Activated T-helper 1 cell treated with anti-CD3 and anti-CD28 coated beads, Interleukin-12 subunit alpha, Interleukin-12 subunit beta, Interleukin-2, Interleukin-4 antibody, amounts not matched to agents 30 ng/mL and 10 ng/mL and 1 ng/mL, durations not matched to agents 14 hours and 24 hours and 36 hours (primary cell): ENCODE data around the gene GRK4. TPM values are rescaled to one million over a fixed set of nuclear protein-coding genes. Genes with fewer than 3 reads are reported as not detected.
A peak's percentile ranks its signal among the peaks of the same experiment; 100 is the strongest.
"Not testable (repeated sequence)": the region's sequence is repeated elsewhere in the genome, so short reads cannot be mapped to it uniquely, and the experiment has no call there.

Source experiments
- DNase-seq: peaks from one replicate; pipeline ENCODE4 v3.0.0; 2021; ENCODE audit warnings: low spot score
- H3K27ac Mint-ChIP-seq: one replicate; pipeline ENCODE4 v1.8.0; 2021; ENCODE audit warnings: mild to moderate bottlenecking, mixed read lengths
- H3K27me3 Mint-ChIP-seq: one replicate; pipeline ENCODE4 v1.8.0; 2022; ENCODE audit warnings: mild to moderate bottlenecking, moderate library complexity, mixed read lengths; ENCODE audit not compliant: insufficient read depth
- H3K36me3 Mint-ChIP-seq: one replicate; pipeline ENCODE4 v1.8.0; 2021; ENCODE audit warnings: low read depth, mixed read lengths
- H3K4me1 Mint-ChIP-seq: one replicate; pipeline ENCODE4 v1.8.0; 2021; ENCODE audit warnings: low read depth, mixed read lengths
- H3K4me3 Mint-ChIP-seq: one replicate; pipeline ENCODE4 v1.8.0; 2021; ENCODE audit warnings: mild to moderate bottlenecking, moderate library complexity, mixed read lengths
- H3K9me3 Mint-ChIP-seq: one replicate; pipeline ENCODE4 v1.8.0; 2021; ENCODE audit warnings: mixed read lengths
- intact Hi-C: fragments of 100-400 bp; cut with micrococcal nuclease; formaldehyde crosslinking; loops from one replicate; pipeline ENCODE4 v1.15.1; 2024
- total RNA-seq: library from RNA; stranded (reverse); gene quantifications from 2 replicates; pipeline ENCODE4 v1.2.3, GENCODE V29; 2022

Gene GRK4
- total RNA-seq, 1 donor from 2014 or later: 4.4 TPM

DNA sequence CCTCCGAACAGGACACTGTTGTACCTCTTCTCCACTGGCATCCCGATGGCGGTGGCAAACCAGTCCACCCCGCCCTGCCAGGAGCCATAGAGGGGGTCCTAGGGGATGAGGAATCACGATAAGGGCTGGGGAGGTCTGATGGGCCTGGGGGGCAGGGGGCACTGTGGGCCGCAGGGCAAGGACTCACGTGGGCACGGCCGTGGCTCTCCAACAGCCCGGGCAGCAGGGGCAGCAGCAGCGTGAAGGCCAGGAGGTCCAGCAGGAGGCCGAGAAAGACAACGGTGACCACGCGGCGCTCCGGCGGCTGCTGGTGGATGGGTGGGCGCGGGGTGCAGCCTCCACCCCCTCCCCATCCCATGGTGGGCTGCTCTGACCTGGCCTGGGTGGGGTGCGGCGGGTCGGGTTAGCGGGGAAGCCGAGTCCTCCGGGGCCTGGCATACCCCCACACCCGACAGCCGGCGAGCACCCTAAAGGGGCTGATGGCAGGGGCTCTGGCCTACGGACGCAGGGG is 29.8 kb upstream of the GRK4 start:
- Mint-ChIP-seq H3K36me3 (peaks cover 35% of the 10 kb centered on the region), H3K27me3 (no peaks in the 10 kb centered on the region), H3K4me1 (peaks cover 42% of the 10 kb centered on the region), H3K4me3 (peak overlapping the region; percentile 97), H3K27ac (peak overlapping the region; percentile 95), H3K9me3 (no peaks in the 10 kb centered on the region)
- intact Hi-C loops: loop anchor here (1.0 to 10.0 kb wide), 3 partner anchors 169 to 669 kb away; partner anchors contain the start of genes CFAP99, MXD4 and ZFYVE28
- no peak for DNase-seq

- Mint-ChIP-seq H3K4me1 (peaks cover 48% of the 10 kb centered on the region), H3K9me3 (no peaks in the 10 kb centered on the region), H3K27ac (peak overlapping the region; percentile 44), H3K4me3 (peak overlapping the region; percentile 97), H3K27me3 (no peaks in the 10 kb centered on the region), H3K36me3 (peaks cover 36% of the 10 kb centered on the region)
- intact Hi-C loops: loop anchor here (1.0 to 10.0 kb wide), 3 partner anchors 170 to 669 kb away; partner anchors contain the start of genes CFAP99, MXD4 and ZFYVE28
- DNase-seq: no peak
These were observed 29.1 kb upstream of the GRK4 start for GRCh38 chr4:2934077-2934812.

- Mint-ChIP-seq H3K36me3 (peaks cover 44% of the 10 kb centered on the region), H3K9me3 (no peaks in the 10 kb centered on the region), H3K4me3 (peak overlapping the region; percentile 94), H3K27ac (peak overlapping the region; percentile 87), H3K27me3 (no peaks in the 10 kb centered on the region), H3K4me1 (peaks cover 49% of the 10 kb centered on the region)
- intact Hi-C loops: loop anchor here (1.0 to 10.0 kb wide), 3 partner anchors 171 to 670 kb away; partner anchors contain the start of genes CFAP99, MXD4 and ZFYVE28
- peak; percentile 95 for DNase-seq
These were observed 28.3 kb upstream of the GRK4 start for GRCh38 chr4:2934813-2935761.

DNA sequence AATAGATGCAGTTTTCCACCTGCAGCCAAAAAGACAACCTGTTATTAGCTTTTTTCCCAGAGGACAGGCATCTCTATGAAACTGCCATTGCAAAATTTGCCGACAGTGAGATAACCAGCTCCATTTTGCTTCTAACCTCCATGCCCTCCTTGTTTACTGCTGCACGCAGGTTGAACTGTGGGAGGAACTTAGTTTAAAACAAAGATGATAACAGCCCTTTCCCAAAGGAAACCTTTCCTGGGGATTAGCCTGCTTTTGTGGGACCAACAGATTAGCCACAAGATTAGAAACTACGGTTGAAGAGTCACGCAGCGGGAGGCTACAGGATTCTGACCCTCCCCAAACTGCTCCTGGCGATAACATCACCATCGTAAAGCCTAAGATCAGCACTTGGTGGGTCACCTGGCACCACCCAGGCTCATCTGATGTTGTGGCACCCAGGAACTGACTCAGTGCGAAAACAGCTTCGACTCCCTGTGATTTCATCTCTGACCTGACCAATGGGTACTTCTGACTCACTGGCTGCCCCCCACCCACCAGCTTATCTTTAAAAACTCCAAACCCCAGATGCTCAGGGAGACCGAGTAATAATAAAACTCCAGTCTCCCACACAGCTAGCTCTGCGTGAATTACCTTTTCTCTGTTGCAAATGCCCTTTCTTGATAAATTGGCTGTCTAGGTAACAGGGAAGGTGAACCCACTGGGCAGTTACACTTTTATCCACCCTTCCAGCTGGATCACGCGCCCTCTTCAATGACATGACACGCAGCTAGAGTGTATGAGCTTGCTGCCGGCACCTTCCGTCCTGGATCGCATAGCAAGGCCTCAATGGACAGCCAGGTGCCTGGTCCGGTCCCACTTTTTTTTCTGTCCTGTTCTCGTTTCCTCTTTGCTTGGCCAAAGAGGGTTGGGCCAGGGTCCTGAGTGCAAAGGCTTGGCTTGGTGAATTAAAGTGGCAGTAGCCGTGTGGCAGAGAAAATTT is 27.3 kb upstream of the GRK4 start:
- peak overlapping the region; percentile 94 for H3K4me3 Mint-ChIP-seq
- peak overlapping the region; percentile 87 for H3K27ac Mint-ChIP-seq
- H3K27me3 Mint-ChIP-seq: no peaks in the 10 kb centered on the region
- H3K4me1 Mint-ChIP-seq: peaks cover 49% of the 10 kb centered on the region
- intact Hi-C loops: loop anchor here (1.0 to 10.0 kb wide), 8 partner anchors 18 to 671 kb away; partner anchors contain the start of genes ADD1, CFAP99, FAM193A and MXD4
- no peaks in the 10 kb centered on the region for H3K9me3 Mint-ChIP-seq
- peaks cover 54% of the 10 kb centered on the region for H3K36me3 Mint-ChIP-seq
- no peak for DNase-seq

GRCh38 chr4:2936773-2937145 is 26.6 kb upstream of the GRK4 start:
- peaks cover 46% of the 10 kb centered on the region for H3K4me1 Mint-ChIP-seq
- H3K27ac Mint-ChIP-seq: peak overlapping the region; percentile 87
- H3K36me3 Mint-ChIP-seq: peaks cover 52% of the 10 kb centered on the region

DNA sequence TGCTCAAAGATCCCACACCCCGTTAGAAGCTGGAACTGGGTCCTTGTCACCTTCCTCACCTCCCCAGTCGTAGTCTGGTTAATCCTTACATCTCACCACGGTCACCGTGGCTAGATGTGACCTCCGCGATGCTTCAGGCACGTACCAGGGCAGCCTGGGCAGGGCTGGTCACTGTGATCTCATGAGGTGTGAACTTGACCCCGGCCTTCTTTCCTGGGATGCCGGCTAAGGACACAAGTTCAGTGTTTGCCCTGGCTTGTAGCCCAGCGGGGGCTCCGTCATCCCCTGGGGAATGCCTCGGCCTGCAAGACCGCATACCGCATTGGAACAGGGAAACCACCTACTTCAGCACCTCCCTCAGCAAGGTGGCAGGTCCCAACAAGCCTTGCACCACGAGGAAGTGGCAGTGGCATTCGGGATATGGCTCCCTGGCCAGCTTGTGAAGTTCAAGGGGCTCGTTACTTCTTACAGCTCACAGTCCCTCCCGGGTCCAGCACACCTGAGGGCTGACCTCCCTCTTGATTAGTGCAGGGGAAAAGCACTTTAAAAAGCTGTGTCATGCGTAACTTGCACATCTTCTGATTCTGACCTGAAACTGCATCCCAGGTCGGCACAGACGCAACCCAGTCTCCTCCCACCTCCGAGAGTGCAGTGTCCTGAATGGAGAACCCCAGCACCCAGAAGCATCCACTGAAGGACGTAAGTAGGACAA is 26.1 kb upstream of the GRK4 start:
- peaks cover 51% of the 10 kb centered on the region for H3K36me3 Mint-ChIP-seq
- H3K4me1 Mint-ChIP-seq: peaks cover 41% of the 10 kb centered on the region
- intact Hi-C loops: loop anchor here (2.0 to 10.0 kb wide), 4 partner anchors 95 to 673 kb away; partner anchors contain the start of genes ADD1, CFAP99, MXD4 and TNIP2
- DNase-seq: no peak
- peak overlapping the region; percentile 87 for H3K27ac Mint-ChIP-seq
- H3K27me3 Mint-ChIP-seq: no peaks in the 10 kb centered on the region
- H3K9me3 Mint-ChIP-seq: no peaks in the 10 kb centered on the region
- peak overlapping the region; percentile 94 for H3K4me3 Mint-ChIP-seq

More at GRCh38 chr4:2936773-2937145, 26.6 kb upstream of the GRK4 start:
- intact Hi-C loops: loop anchor here (1.0 to 10.0 kb wide), 8 partner anchors 18 to 672 kb away; partner anchors contain the start of genes ADD1, CFAP99, FAM193A and MXD4
- no peak for DNase-seq
- no peaks in the 10 kb centered on the region for H3K27me3 Mint-ChIP-seq
- H3K4me3 Mint-ChIP-seq: peak overlapping the region; percentile 94
- H3K9me3 Mint-ChIP-seq: no peaks in the 10 kb centered on the region

- Mint-ChIP-seq H3K4me3 (no peak overlapping the region), H3K4me1 (peaks cover 39% of the 10 kb centered on the region), H3K27me3 (no peaks in the 10 kb centered on the region), H3K36me3 (peaks cover 54% of the 10 kb centered on the region), H3K9me3 (no peaks in the 10 kb centered on the region), H3K27ac (peak overlapping the region; percentile 34)
- intact Hi-C loops: loop anchor here (2.0 to 10.0 kb wide), 4 partner anchors 95 to 673 kb away; partner anchors contain the start of genes ADD1, CFAP99, MXD4 and TNIP2
- DNase-seq: no peak
These were observed 25.4 kb upstream of the GRK4 start for GRCh38 chr4:2937986-2938385.

GRCh38 chr4:2938411-2938810 is 25.0 kb upstream of the GRK4 start:
- H3K4me3 Mint-ChIP-seq, H3K9me3 Mint-ChIP-seq, DNase-seq, H3K27me3 Mint-ChIP-seq: not testable (repeated sequence)
- Mint-ChIP-seq H3K4me1 (peaks cover 36% of the 10 kb centered on the region), H3K27ac (peak overlapping the region; percentile 72), H3K36me3 (peaks cover 53% of the 10 kb centered on the region)
- intact Hi-C loops: loop anchor here (10.0 kb wide), 2 partner anchors 524 to 674 kb away; partner anchors contain the start of genes CFAP99, MXD4 and ZFYVE28

DNA sequence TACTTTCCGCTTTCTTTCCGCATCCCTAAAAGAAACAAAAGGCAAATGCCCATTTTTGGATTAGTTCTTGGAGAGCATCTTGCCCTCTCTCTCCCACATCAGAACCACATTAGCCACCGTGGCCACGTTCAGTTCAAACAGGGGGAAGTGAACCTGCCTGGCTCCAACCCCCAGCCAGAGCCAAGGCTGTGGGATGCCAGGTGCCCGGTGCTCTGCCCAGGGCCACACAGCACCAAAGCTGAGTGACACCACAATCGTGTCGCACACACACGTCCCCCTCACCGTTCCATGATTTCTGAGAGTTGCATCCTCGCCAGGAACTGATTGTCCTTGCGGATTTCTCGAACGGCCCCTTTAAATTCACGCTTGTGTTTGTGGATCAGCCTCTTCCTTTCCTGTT is 24.5 kb upstream of the GRK4 start:
- peak overlapping the region; percentile 42 for H3K4me3 Mint-ChIP-seq
- H3K27me3 Mint-ChIP-seq: no peaks in the 10 kb centered on the region
- H3K27ac Mint-ChIP-seq: peak overlapping the region; percentile 72
- intact Hi-C loops: loop anchor here (10.0 kb wide), 2 partner anchors 524 to 674 kb away; partner anchors contain the start of genes CFAP99, MXD4 and ZFYVE28
- peaks cover 56% of the 10 kb centered on the region for H3K36me3 Mint-ChIP-seq
- peaks cover 38% of the 10 kb centered on the region for H3K4me1 Mint-ChIP-seq
- DNase-seq: no peak
- H3K9me3 Mint-ChIP-seq: no peaks in the 10 kb centered on the region

DNA sequence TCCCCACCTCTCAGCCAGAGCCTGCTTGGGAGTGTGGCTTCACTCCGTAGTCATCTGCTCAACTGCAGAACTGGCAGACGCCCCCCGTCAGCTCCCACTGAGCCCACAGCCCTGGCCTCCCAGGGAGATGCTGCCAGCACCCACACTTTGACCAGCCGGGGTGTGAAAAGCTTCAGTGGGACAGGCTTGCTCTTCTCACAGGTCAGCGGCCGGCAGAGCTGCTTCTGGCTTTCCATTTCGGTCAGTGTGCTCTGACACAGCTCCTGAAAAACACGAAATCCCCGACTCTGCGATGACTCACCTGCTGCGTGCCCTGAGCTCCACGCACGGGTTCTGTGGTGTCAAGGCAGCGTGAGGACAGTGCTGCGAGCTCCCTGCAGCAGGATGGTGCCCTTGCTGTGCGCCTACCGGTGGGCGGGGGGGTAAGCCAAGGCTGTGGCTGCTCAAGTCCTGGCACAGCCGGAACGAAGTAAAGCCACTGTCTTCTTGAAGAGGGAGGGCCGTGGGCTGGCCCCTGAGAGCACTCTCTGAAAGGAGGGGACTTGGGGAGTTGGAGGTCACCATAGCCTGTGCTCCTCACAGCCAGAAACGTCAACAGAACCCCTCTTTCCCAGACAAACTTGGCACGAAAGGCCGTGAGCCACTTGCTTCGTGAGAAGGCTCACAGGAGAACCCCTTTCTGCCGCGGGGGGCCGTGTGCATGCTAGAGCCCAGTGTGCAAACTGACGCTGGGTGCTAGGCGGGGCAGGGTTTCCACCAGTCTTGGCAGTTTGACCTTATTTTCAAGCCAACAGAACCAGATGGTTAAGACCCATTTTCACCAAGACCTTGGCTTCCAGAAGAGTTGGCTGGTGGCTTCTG is 23.8 kb upstream of the GRK4 start:
- Mint-ChIP-seq H3K9me3 (no peaks in the 10 kb centered on the region), H3K4me3 (peak overlapping the region; percentile 42), H3K27me3 (no peaks in the 10 kb centered on the region), H3K4me1 (peaks cover 41% of the 10 kb centered on the region), H3K27ac (peak overlapping the region; percentile 72), H3K36me3 (peaks cover 59% of the 10 kb centered on the region)
- intact Hi-C loops: loop anchor here (10.0 kb wide), 2 partner anchors 525 to 675 kb away; partner anchors contain the start of genes CFAP99, MXD4 and ZFYVE28
- no peak for DNase-seq
